Measurements from ENCODE around the gene PPP1CA. TPM values are rescaled to one million over a fixed set of nuclear protein-coding genes. Genes with fewer than 3 reads are reported as not detected.

PPP1CA gene
- total RNA-seq, 1 experiment from 2014 or later, result 238 TPM

DNA sequence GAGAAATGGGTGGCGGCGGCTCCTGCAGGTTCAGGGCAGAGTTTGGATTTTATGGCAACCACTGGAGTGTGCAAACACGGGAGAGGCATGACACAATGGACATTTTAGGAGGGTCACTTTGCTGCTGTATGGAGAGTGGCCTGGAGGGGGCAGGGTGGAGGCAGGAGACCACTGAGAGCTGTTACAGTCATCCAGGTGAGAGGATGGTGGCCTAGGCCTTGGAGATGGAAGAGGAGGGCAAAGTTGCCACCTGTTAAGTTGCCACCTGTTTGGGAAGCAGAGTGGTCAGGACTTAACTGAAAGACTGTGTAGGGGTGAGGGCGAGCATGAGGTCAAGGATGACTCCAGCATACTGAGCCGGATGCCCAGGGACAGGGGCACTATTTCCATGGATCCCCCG is 12.2 kb downstream of the PPP1CA start:
- ATAC-seq (peak; percentile 69), DNase-seq (ENCODE audit: low read depth, low spot score) (no peak)
- intact Hi-C loops (cut with micrococcal nuclease), result loop anchor here (1.0 kb wide), 1 partner anchor 117 kb away; no protein-coding TSS in a partner anchor
- H3K79me2 ChIP-seq (ENCODE audit: insufficient read depth, low read length), result peaks cover 14% of the 10 kb centered on the region; the same call in 1 of the 2 replicates
- H3K9me2 ChIP-seq (ENCODE audit: insufficient read depth), result no peaks in the 10 kb centered on the region
- TF ChIP-seq, protein P1, sequence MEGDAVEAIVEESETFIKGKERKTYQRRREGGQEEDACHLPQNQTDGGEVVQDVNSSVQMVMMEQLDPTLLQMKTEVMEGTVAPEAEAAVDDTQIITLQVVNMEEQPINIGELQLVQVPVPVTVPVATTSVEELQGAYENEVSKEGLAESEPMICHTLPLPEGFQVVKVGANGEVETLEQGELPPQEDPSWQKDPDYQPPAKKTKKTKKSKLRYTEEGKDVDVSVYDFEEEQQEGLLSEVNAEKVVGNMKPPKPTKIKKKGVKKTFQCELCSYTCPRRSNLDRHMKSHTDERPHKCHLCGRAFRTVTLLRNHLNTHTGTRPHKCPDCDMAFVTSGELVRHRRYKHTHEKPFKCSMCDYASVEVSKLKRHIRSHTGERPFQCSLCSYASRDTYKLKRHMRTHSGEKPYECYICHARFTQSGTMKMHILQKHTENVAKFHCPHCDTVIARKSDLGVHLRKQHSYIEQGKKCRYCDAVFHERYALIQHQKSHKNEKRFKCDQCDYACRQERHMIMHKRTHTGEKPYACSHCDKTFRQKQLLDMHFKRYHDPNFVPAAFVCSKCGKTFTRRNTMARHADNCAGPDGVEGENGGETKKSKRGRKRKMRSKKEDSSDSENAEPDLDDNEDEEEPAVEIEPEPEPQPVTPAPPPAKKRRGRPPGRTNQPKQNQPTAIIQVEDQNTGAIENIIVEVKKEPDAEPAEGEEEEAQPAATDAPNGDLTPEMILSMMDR (IDR thresholded peaks at IDR 0.05 in 2 of 3, conservative IDR thresholded peaks at IDR 0.05 in 1 of 3; ENCODE audit: borderline replicate concordance in 1 of 3, insufficient read depth in 1 of 3, low read depth in 2 of 3, low read length in 2 of 3), result peak; percentile 66 to 80 (median 75); a peak in 5 of 6 replicates
- TF ChIP-seq EZH2phosphoT487 (IDR thresholded peaks at IDR 0.05; ENCODE audit: borderline replicate concordance), result no peak
- TF ChIP-seq RAD21 (IDR thresholded peaks at IDR 0.05; ENCODE audit: low read depth), result peak; percentile 74
- ChIA-PET RAD21 (ENCODE audit: low non-redundant PET in 1 of 2, low total read pairs in 2 of 2, uncharacterized antibody in 2 of 2, unreplicated experiment in 2 of 2) (interaction anchor here in 1 of 2 experiments (1.5 kb wide), 1 partner anchor 12 kb away, joined by 5 read pairs; the partner anchor contains the start of gene PPP1CA), POLR2A (no interaction called here), CTCF (interaction anchor here (0.5 to 1.0 kb wide), 6 partner anchors 9 to 270 kb away, joined by 3 to 5 read pairs (median 4); partner anchors contain the start of gene PPP1CA)
- no peaks in the 10 kb centered on the region for H3K9me3 ChIP-seq (ENCODE audit: control insufficient read depth in 1 of 2, insufficient read depth in 1 of 2, low read depth in 1 of 2, low read length in 2 of 2)
- no peak overlapping the region for H3K4me3 ChIP-seq (replicated peaks in 1 of 2; ENCODE audit: low read depth in 1 of 2, low read length in 2 of 2)
- H3K4me2 ChIP-seq (ENCODE audit: low read length), result no peak overlapping the region
- BruUV-seq (replicated peaks), result no TSS peak
- H2AFZ ChIP-seq (ENCODE audit: low read depth, low read length, poor library complexity, severe bottlenecking), result no peak overlapping the region
- H3K36me3 ChIP-seq (ENCODE audit: control insufficient read depth in 1 of 2, insufficient read depth in 2 of 2, low read length in 2 of 2), result no peaks in the 10 kb centered on the region
- peak overlapping the region; percentile 5; the same call in 1 of the 2 replicates for H3K27ac ChIP-seq (ENCODE audit: low read depth, low read length)
- peaks cover 16 to 45% of the 10 kb centered on the region in 2 experiments for H3K4me1 ChIP-seq (ENCODE audit: control insufficient read depth in 1 of 2, insufficient read depth in 2 of 2, low read length in 2 of 2)
- H4K20me1 ChIP-seq (ENCODE audit: insufficient read depth), result no peaks in the 10 kb centered on the region
- H3K27me3 ChIP-seq (ENCODE audit: insufficient read depth, low read length), result no peaks in the 10 kb centered on the region
- H3K9ac ChIP-seq (ENCODE audit: low read length), result 0 out of 2 replicates have a peak overlapping the region, but pooled peaks have one; percentile 30

DNA sequence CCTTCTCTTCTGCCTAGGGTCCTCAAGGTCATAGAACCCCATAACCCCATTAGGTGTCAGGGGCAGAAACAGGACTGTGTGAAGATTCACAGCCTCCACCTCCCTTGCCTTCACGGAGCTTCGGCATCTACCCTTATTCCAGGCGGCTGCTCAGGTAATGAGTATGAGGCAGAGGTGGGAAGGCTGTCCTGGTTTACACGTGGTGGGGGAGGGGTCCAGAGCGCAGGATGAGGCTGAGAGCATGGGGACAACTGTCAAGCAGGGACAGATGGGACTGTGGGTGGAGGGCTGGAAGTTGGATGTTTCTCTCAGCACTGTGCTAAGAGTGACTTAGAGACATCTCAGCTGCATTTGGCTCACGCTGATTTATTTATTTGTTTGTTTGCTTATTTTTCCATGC is 14.1 kb downstream of the PPP1CA start:
- ATAC-seq, result no peak
- H3K9ac ChIP-seq (ENCODE audit: low read length), result no peak overlapping the region
- no peak overlapping the region for H3K4me2 ChIP-seq (ENCODE audit: low read length)
- no peak for DNase-seq (ENCODE audit: low read depth, low spot score)
- H3K36me3 ChIP-seq (ENCODE audit: control insufficient read depth in 1 of 2, insufficient read depth in 2 of 2, low read length in 2 of 2), result no peaks in the 10 kb centered on the region
- no peak overlapping the region for H2AFZ ChIP-seq (ENCODE audit: low read depth, low read length, poor library complexity, severe bottlenecking)
- intact Hi-C loops (cut with micrococcal nuclease), result no loop called here
- BruUV-seq (replicated peaks), result no TSS peak
- ChIA-PET CTCF (interaction anchor here (0.7 to 1.5 kb wide), 3 partner anchors 14 to 233 kb away, joined by 3 to 8 read pairs (median 4); partner anchors contain the start of gene PPP1CA), POLR2A (interaction anchor here (1.0 to 2.1 kb wide), 2 partner anchors 14 to 33 kb away, joined by 3 to 7 read pairs; partner anchors contain the start of gene PPP1CA), RAD21 (ENCODE audit: low non-redundant PET in 1 of 2, low total read pairs in 2 of 2, uncharacterized antibody in 2 of 2, unreplicated experiment in 2 of 2) (no interaction called here)
- H3K4me1 ChIP-seq (ENCODE audit: control insufficient read depth in 1 of 2, insufficient read depth in 2 of 2, low read length in 2 of 2), result peaks cover 16 to 45% of the 10 kb centered on the region in 2 experiments
- no peaks in the 10 kb centered on the region for H3K9me3 ChIP-seq (ENCODE audit: control insufficient read depth in 1 of 2, insufficient read depth in 1 of 2, low read depth in 1 of 2, low read length in 2 of 2)
- H4K20me1 ChIP-seq (ENCODE audit: insufficient read depth), result no peaks in the 10 kb centered on the region
- no peaks in the 10 kb centered on the region for H3K27me3 ChIP-seq (ENCODE audit: insufficient read depth, low read length)
- H3K4me3 ChIP-seq (replicated peaks in 1 of 2; ENCODE audit: low read depth in 1 of 2, low read length in 2 of 2), result no peak overlapping the region
- H3K9me2 ChIP-seq (ENCODE audit: insufficient read depth), result no peaks in the 10 kb centered on the region
- peaks cover 11% of the 10 kb centered on the region; the same call in 1 of the 2 replicates for H3K79me2 ChIP-seq (ENCODE audit: insufficient read depth, low read length)
- no peak overlapping the region for H3K27ac ChIP-seq (ENCODE audit: low read depth, low read length)
- TF ChIP-seq EZH2phosphoT487 (IDR thresholded peaks at IDR 0.05; ENCODE audit: borderline replicate concordance) (no peak), JUND (IDR thresholded peaks at IDR 0.05) (no peak), ZNF274 (IDR thresholded peaks at IDR 0.05; ENCODE audit: low read depth, low read length) (no peak), ELF1 (IDR thresholded peaks at IDR 0.05; ENCODE audit: borderline replicate concordance, low read depth) (no peak), POLR2AphosphoS5 (IDR thresholded peaks at IDR 0.05; ENCODE audit: low read depth, low read length) (no peak), ZFX (IDR thresholded peaks at IDR 0.05) (no peak)
- TF ChIP-seq, protein P1 (IDR thresholded peaks at IDR 0.05 in 2 of 3, conservative IDR thresholded peaks at IDR 0.05 in 1 of 3; ENCODE audit: borderline replicate concordance in 1 of 3, insufficient read depth in 1 of 3, low read depth in 2 of 3, low read length in 2 of 3), result no peak
- TF ChIP-seq, protein P2, sequence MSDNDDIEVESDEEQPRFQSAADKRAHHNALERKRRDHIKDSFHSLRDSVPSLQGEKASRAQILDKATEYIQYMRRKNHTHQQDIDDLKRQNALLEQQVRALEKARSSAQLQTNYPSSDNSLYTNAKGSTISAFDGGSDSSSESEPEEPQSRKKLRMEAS (IDR thresholded peaks at IDR 0.05), result no peak
- TF ChIP-seq, protein P3, sequence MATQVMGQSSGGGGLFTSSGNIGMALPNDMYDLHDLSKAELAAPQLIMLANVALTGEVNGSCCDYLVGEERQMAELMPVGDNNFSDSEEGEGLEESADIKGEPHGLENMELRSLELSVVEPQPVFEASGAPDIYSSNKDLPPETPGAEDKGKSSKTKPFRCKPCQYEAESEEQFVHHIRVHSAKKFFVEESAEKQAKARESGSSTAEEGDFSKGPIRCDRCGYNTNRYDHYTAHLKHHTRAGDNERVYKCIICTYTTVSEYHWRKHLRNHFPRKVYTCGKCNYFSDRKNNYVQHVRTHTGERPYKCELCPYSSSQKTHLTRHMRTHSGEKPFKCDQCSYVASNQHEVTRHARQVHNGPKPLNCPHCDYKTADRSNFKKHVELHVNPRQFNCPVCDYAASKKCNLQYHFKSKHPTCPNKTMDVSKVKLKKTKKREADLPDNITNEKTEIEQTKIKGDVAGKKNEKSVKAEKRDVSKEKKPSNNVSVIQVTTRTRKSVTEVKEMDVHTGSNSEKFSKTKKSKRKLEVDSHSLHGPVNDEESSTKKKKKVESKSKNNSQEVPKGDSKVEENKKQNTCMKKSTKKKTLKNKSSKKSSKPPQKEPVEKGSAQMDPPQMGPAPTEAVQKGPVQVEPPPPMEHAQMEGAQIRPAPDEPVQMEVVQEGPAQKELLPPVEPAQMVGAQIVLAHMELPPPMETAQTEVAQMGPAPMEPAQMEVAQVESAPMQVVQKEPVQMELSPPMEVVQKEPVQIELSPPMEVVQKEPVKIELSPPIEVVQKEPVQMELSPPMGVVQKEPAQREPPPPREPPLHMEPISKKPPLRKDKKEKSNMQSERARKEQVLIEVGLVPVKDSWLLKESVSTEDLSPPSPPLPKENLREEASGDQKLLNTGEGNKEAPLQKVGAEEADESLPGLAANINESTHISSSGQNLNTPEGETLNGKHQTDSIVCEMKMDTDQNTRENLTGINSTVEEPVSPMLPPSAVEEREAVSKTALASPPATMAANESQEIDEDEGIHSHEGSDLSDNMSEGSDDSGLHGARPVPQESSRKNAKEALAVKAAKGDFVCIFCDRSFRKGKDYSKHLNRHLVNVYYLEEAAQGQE (IDR thresholded peaks at IDR 0.05; ENCODE audit: low read depth), result no peak
